GM18498 (cell line): Measurements from ENCODE around the gene TCL1B.

ENCODE experiments used
- ATAC-seq: cut with Tn5 transposase; IDR thresholded peaks from one replicate; pipeline ENCODE4 v1.9.1; 2021; ENCODE audit warnings: mild to moderate bottlenecking, moderate library complexity; ENCODE audit not compliant: unreplicated experiment

The TCL1B gene

DNA sequence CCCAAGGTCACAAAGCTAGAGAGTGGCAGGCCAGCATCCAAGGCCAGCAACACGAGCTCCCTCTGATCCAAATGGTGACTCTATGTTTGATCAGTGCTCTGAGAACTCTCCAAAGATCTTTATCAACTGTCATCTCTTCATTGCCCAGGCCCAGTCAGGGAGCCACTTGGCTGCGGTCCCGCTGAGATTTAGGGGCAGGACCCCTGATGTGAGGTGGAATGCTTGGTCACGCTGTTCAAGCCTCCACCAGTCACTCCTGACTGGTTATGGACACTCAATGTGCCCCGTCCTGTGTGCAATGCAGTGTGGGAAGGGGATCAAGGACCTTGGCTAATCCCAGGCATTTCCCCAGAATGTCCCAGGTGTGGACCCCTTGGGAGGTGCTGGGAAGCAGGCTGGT lies 19.8 kb upstream of the TCL1B start:
- ATAC-seq: no peak

DNA sequence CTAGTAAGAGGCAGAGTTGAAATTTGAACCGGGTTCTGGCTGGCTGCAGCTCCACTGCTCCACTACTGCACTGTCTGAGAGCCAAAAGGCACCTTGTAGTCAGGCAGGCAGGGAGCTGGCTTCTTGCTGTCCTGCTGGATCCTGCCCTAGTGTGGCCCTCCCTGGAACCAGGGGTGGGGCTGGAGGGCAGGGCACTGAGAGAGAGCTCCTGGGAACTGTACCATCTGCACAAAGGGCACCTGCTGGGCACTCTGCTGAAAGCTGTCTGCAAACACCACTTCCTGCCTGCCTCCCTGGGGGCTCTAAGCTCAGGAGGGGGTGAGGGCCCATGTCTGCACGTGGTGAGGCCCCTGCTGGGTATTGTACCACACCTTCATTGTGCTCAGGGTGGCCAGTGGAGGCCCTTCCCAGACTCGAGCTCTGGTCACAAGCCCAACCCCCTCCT lies 19.0 kb upstream of the TCL1B start:
- no peak for ATAC-seq

- no peak for ATAC-seq
Measured at GRCh38 chr14:95668235-95668772, 17.9 kb upstream of the TCL1B start.

DNA sequence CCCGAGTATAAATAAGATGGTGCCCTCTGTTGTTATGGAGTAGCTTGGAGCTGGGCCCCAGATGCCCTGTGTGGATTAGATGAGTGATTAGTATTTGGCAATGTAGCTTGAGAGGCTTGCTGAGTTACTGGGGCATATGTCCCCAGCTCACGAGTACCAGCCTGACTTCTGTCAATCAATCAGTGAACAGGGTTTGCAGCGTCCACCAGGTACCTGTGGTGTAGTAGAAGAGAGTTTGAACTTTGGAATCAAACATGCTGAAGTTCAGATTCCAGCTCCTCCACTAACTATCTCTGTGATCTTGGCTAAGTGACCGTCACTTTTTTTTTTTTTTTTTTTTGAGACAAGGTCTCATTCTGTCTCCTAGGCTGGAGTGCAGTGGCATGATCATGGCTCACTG lies 11.6 kb upstream of the TCL1B start:
- no peak for ATAC-seq

DNA sequence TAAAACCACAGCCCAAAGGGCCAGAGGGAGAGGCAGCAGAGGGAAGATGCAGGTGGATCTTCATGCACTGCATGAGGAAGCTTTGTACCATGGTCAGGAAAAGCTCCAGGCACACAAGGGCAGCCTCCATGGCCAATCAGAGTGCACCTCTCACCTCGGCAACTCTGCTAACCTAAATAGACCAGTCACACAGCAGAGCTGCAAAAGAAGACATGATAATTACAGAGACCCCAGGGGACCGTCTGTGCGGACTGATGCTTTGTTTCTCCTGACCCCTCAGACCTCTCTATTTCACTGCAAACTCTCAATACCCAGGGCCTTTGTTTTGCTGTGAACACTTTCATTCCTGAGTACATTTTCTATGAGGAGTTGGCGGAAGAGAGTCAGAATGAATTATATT lies 10.7 kb upstream of the TCL1B start:
- no peak for ATAC-seq

DNA sequence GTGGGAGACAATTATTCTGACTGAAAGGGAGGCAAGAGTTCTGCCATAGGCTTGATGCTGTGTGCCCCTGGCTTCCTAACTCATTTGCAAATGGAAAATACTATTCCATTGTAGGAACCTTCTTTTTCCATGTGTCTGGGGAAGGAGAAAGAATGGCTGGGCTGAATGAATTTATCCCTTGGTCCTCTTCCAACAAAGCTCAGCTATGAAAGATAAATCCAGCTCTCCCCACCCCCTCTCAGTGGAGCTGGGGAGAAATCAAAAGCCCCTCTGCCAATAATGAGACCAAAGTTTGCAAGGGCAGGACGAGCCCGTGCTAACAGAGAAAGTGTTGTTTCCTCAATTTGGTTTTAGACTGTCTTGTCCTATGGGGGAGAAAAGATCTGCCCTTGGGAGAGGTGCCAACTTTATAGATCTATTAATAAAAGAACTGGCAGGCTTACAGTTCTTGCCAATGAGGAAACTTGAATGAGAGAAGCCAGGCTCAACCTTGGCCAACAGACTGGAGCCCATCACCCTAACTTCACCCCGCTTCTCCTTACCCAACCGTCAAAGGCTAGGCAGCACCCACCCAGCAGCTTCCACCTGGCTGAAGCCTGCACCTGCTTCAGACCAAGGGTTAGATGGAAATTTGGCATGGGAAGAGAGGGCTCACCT lies 8.9 kb upstream of the TCL1B start:
- ATAC-seq: no peak

- no peak for ATAC-seq
Measured at GRCh38 chr14:95679148-95679815, 6.9 kb upstream of the TCL1B start.

DNA sequence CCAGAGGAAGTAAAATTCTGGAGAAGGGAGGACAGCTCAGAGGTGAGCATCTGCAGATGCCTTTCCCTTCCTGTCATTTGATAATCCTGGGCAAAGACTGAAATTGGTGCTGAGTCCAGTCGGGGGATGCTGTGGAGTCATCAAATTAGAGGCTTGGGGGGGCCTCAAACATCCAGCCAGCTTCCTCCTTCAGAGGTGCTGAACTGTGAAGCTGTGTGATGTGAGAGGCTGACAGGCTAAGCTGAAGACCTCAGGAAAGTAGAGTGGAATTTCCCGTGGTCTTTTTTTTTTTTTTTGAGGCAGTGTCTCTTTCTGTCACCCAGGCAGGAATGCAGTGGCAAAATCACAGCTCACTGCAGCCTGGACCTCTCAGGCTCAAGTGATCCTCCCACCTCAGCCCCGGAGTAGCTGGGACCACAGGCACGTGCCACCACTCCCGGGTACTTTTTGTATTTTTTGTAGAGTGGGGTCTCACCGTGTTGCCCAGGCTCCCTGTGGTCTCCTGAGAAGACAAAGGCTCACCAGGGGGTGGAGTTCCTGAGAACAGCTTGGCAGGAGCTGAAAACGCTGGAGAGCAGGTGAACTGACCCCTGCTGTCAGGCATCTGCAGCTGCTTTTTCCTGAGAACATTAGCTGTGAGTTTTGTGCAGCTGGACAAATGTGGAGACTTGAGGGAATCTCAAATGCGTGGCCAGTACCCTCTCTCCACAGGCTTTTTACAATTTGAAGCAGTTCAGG lies 6.1 kb upstream of the TCL1B start:
- no peak for ATAC-seq

- ATAC-seq: no peak
Measured at GRCh38 chr14:95681153-95681552, 5.1 kb upstream of the TCL1B start.

DNA sequence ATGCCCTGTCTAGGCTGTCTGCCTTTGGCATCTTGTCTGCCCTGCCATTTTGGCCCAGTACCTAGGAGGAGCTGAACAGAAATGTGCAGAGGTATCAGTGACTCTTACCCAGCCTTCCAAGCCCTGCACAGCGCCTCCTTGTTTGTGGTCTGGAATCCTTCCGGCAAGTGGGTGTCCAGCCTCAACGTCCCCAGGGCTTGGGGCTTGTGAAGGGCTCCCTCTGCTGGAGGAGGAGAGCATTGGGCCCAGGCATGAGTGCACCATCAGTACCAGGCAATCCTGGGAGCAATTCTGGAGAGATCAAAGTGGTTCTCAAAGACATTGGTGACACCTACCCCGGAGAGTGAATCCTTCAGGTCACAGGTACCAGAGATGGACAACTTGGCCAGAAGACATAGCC lies 2.4 kb upstream of the TCL1B start:
- peak; percentile 56 for ATAC-seq

DNA sequence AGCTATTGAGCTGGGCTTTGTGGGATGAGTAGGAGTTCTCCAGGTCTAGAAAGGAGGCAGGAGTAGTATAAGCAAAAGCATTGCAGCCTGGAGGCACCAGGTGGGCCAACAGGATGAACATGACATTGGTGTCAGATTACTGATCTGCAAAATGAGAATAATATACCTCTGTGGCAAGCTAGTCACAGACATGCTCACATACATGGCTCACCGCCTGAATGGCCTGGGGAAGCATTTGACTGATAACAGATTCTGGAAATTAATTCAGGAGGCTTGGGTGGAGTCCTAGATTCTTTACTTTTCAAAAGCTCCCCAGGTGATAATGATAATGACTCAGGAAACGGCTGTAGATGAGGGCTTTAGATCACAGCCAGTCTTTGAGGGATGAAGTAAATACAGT lies 709 bp downstream of the TCL1B start:
- no peak for ATAC-seq

DNA sequence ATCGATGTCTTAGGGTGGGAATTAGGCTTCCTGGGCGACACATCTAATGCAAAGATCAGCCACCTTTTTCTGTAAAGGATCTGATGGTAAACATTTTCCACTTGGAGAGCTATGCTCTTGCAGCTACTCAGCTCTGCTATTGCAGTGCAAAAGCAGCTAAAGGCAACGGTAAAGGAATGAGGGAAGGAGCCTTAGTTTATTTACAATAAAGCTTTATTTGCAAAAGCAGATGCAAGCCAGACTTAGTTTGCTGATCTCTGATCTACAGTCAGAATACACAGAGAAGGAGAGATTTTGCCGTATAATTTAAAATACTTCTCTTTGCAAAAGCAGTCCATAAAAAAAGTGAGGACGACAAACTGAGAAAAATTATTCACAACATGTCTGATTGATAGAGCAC lies 3.2 kb downstream of the TCL1B start:
- no peak for ATAC-seq

- ATAC-seq: no peak
Measured at GRCh38 chr14:95690815-95691214, 4.6 kb downstream of the TCL1B start.

- ATAC-seq: no peak
Measured at GRCh38 chr14:95691591-95691990, 5.4 kb downstream of the TCL1B start.

- ATAC-seq: no peak
Measured at GRCh38 chr14:95692109-95692508, 5.9 kb downstream of the TCL1B start.

- ATAC-seq: no peak
Measured at GRCh38 chr14:95695051-95695450, 8.8 kb downstream of the TCL1B start.

GRCh38 chr14:95695913-95696312 lies 9.7 kb downstream of the TCL1B start:
- ATAC-seq: no peak

DNA sequence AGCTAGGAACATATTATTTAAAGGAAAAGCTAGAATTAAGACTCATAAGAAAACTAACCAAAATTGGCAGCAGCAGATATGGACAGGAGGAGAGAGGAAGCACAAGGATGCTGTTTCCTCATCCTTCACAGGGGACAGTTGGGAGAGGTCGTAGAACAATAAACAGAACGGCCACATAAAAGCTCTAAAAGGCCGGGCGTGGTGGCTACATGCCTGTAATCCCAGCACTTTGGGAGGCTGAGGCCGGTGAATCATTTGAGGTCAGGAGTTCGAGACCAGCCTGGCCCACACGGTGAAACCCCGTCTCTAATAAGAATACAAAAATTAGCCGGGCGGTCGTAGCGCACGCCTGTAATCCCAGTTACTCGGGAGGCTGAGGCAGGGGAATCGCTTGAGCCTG lies 10.5 kb downstream of the TCL1B start:
- ATAC-seq: no peak

DNA sequence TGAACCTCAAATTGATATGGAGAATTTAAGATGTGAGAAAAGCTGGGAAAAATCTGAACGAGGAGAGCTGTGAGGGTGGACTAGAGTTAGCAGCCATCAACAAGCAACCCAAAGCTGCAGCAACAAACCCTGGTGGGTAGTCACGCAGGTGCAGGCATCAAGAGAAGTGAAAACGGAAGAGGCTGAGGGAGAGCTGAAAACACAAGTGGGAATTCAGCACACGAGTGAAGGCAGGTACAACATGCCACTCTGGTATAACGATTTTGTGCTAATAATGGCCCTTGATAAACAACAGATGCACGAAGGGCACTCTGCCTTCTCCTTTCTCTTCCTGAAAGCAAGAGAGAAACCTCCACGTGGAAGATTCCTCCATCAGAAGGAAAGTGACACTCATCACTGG lies 11.5 kb downstream of the TCL1B start:
- ATAC-seq: peak; percentile 83

DNA sequence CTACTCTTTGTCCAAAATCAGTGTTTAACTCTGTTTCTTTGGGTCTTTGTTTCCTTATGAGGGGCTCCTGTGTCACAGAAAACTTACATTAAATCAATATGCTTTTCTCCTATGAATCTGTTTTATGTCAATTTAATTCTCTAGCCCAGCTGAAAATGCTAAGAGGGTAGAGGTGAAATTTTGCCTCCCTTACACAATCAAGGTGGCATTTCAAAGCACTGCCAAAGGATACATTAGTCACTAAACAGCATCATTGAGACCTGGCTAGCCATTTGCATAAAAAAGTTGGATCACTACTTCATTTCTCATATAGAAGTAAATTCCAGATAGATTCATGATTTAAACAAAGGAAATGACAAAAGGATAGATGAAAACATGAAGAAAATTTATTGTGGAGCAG lies 12.1 kb downstream of the TCL1B start:
- no peak for ATAC-seq

DNA sequence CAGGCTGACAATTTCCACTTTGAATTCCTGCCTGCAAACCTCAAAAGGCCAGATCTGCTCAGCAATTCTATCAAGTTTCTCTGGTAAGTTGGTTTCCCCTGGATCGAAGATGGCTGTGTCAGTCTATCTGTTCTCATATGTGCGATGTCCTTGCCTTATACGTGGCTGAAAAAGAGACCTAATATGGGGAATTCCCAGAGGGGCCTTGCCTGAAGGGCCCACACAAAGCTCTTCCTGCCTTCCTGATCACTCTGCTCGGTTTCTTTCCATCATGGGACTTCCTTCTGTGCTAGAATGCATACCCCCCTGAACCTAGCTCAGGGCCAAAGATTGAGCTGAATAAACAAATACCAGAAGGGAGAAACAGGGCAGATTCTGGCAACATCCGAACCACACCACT lies 13.2 kb downstream of the TCL1B start:
- ATAC-seq: peak; percentile 51
